Tongue (tissue), 2 donors: ENCODE results near the gene ZBTB39. TPM values are rescaled to one million over a fixed set of nuclear protein-coding genes. Genes with fewer than 3 reads are reported as not detected.
"Not testable (repeated sequence)": the region's sequence is repeated elsewhere in the genome, so short reads cannot be mapped to it uniquely, and the experiment has no call there.

Experiments
- DNase-seq: peaks from one replicate; pipeline ENCODE4 v3.0.0-alpha.2; 2015
- total RNA-seq: library from RNA; depleted of rRNA; stranded (reverse); fragments of >200 nt; gene quantifications from one replicate; pipeline ENCODE4 v1.2.3, GENCODE V29; 2014

ZBTB39 gene
- total RNA-seq: 6.4 TPM

- DNase-seq: peak; percentile 80
Observed at GRCh38 chr12:57005980-57006808, at the start of gene ZBTB39. TSS of gene ZBTB39 (minus strand) at chr12:57006546. CDS start at chr12:57004917, 1,629 bp downstream.

DNA sequence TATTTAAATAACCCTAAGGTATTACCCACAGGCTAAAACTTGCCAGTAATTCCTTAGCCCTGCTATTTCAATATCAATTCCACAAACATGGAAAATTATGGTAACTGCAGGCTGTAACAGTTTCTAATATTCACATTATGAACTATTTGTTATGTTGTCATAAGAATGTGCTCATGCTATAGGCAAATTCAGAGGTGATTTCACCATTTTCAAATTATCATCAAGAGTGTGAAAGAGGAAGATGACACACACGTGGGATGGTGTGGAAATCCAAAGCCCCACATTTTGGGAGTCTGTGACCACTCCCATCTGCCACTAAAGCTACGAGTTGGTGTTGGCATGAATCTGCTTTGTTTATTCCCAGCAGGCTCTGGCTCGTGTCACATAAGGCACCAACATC lies 49.5 kb upstream of the ZBTB39 start:
- DNase-seq: no peak

DNA sequence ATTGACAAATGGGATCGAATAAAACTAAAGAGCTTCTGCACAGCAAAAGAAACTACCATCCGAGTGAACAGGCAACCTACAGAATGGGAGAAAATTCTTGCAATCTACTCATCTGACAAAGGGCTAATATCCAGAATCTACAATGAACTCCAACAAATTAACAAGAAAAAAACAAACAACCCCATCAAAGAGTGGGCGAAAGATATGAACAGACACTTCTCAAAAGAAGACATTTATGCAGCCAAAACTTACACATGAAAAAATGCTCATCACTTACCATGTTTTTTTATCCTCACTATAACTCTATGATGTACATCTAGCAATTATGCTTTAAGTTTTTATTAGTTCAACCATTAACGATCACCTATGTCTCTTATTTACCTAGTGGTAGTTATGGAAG lies 47.6 kb upstream of the ZBTB39 start:
- DNase-seq: not testable (repeated sequence)

- not testable (repeated sequence) for DNase-seq
Observed at GRCh38 chr12:57053146-57053545, 46.8 kb upstream of the ZBTB39 start.

GRCh38 chr12:57051011-57051410 lies 44.7 kb upstream of the ZBTB39 start:
- no peak for DNase-seq

GRCh38 chr12:57049890-57050289 lies 43.5 kb upstream of the ZBTB39 start, which contains the start of gene MYO1A:
TSS of gene MYO1A (minus strand) at chr12:57050129. CDS start at chr12:57048323, 1,806 bp downstream.
- DNase-seq: no peak

GRCh38 chr12:57049119-57049446 lies 42.7 kb upstream of the ZBTB39 start:
- no peak for DNase-seq

GRCh38 chr12:57048423-57049118 lies 42.2 kb upstream of the ZBTB39 start:
- no peak for DNase-seq

DNA sequence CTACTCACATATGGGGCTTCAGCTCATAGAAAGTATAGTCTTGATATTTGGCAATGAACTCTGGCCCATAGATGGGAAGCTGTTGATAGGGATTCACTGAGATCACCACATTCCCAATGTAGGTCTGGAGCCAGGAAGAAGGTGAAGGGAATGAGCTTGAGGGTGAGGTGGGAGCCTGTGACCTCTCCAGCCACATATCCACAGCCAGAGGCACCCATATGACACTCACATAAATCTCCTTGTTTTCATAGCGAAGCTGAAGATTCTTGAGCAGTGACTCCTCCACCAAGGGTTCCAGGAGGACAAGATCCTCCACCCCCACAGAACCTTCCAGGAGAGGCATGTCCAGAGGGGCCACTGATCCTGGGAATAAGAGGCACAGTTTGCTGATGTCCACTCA lies 41.6 kb upstream of the ZBTB39 start:
- DNase-seq: no peak

DNA sequence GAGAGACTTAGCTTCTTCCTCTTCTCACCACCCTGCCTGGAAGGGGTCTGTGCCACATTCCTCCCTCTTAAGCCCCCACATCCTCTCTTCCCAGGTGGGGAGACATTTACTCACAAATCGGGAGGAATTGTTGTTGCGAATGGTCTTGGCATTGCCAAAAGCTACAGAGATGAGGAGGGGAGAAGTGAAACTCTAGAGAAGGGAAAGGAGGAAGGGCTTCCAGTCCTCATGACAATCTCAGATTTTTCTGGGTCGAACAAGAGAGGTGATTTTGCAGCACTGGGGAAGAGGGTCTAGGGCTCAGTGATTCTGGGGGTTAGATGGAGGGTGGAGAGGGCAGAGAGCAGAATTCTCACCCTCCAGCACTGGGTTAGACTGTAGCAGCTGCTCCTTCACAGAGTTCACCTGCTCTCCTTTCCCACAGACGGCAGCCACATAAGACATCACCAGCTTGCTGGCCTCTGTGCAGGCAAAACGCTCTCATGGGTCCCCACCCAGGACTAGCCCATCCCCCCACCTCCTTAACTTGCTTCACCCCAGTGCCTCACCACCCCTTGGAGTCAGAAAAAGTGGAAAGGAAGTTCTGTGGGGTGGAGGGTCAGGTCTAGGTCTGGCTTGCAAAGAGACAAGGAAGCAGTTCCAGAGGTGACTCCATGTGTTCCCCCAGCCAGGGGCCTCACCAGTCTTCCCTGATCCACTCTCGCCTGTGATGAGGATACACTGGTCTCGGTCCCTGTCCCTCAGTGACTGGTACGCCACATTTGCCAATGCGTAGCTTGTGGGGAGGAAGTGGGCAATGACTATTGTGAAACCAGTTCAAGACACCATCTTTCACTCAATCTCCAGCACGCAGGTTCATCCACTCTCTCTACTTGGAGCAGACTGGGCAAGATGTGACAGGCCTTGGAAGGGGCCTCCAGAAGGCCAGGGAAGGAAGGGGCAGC lies 40.9 kb upstream of the ZBTB39 start:
- DNase-seq: no peak

DNA sequence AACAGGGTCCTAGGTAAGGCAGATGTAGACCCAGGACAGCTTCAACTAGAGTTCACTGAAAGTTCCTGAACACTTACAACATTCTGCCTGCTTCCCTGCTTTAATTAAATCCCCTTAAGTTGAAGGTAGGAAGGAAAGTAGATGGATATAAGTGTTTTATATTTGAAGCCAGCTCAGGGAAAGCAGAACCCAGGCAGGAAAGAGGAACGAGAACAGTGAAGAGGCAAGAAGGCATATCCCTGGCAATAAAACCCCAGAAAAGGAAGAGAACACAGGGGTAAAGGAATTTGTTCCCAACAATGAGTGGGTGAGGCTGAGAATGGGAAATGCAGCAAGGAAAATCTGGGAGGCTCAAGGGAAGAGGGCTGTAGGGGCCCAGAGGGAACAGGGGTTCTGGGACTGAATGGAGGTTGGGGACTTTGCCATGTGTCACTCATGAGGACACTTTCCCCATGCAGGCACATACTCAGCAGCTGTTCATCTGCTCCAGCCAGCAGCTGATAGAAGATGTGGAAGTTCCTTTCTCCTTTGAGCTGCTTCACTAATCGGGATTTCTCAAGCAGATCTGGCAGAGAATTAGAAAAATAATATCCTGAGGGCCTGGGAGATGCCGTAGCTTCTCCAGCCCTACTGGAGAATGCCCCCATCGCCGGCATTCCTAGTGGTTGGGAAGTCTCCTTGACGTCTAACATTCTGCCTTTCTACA lies 39.9 kb upstream of the ZBTB39 start:
- peak; percentile 79 for DNase-seq

DNA sequence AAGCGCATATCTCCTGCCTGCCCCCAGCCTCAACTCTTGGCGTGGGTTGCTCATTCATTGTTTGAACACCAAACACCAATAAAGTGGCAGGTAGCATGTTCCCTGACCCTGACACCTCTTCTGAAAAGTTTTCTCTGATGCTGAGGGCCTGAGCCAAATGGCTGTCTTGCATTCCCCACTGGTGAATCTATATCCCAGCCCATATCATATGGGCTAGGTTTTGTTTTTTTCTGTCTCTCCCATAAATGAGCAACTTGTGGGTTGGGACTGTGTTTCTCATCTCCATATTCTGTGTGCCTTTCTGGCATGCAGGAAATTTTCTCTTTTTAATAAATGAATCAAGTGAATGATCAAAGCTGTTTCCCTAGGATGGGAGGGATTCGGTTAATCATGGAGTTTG lies 38.5 kb upstream of the ZBTB39 start:
- DNase-seq: no peak

DNA sequence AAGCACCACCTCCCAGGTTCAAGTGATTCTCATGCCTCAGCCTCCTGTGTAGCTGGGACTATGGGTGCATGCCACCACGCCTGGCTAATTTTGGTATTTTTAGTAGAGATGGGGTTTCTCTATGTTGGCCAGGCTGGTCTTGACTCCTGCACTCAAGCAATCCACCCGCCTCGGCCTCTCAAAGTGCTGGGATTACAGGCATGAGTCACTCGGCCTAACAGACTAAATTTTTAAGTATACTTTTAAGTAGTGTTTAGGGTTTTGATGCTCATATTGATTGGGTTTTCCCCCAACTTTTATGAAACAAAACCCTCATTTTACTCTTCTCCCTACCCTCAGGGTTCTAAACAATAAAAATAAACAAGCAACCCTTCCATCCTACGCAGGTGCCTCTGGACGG lies 38.1 kb upstream of the ZBTB39 start:
- DNase-seq: no peak

- no peak for DNase-seq
Observed at GRCh38 chr12:57042695-57043094, 36.3 kb upstream of the ZBTB39 start.

DNA sequence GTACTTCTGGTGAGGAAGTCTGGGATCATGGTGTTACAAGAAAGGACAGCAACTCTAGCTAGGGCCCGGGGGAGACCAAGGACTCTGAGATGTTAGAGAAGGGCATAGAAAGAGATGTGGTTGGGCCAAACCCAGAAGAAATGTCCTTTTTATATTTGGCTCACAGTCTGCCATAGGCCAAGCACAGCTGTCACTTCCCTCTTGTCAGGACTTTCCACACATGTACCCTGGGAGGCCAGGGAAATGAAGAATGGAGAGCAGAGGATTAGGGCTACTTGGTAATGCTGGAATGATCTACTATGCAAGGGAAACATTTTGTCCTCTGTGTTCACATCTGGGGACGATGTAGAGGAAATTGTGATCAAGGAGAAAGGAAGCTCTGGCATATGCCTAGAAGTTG lies 34.4 kb upstream of the ZBTB39 start:
- peak; percentile 37 for DNase-seq

- DNase-seq: no peak
Observed at GRCh38 chr12:57040211-57040610, 33.9 kb upstream of the ZBTB39 start.

DNA sequence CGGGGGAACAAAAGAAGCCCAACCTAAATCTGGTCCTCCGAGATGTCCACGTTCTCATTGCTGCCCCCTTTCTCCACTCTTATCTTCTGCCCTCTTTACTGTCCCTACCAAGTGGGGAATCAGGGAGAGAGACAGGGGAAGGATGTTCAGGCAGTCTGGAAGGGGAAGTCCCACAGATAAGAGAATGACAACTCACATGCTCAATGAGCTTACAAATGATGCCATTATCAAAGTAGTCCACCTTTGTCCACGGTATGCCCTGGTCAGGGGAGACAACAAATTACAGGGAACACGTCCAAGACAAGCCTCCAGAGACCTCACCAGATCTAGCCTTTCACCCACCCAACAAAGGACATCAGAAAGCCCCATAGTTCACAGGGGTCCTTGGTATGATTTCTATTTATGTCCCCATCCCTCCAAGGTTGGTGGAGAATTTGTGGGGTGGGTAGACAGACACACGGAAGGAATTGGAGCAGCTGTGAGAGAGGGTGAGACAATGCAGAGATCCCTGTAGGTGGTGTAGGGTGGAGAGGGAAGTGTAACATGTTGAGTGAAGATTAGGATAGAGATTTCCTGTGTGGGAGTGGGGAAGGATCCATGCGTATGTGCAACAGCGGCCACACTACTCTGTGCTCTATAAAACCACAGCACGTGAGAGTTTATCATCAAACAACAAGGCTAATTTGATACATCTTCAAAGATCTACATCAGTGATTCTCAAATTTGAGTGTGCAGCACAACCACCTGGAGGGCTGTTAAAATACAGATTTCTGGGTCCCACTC lies 32.9 kb upstream of the ZBTB39 start:
- DNase-seq: no peak

GRCh38 chr12:57037264-57037663 lies 30.9 kb upstream of the ZBTB39 start:
- no peak for DNase-seq

- no peak for DNase-seq
Observed at GRCh38 chr12:57033431-57033830, 27.1 kb upstream of the ZBTB39 start.

DNA sequence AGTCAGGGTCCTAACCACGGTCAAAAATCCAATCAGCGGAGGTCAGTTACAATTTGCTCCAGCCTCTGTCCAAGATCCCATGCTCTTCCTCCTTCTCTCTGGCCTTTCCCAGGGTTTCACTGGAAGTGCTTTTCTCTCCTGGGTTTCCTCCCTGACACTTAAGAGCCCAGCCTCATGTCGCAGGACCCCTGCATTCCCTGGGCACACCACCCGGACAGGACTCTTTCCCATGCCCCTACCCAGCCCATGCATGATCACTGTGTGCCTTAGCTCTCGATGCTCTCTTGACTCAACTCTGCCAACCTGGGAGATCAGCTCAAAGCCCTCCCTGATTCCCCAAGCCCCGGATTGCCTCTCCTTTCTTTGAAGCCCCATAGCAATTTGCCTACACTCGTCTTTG lies 25.4 kb upstream of the ZBTB39 start:
- no peak for DNase-seq

GRCh38 chr12:57031138-57031725 lies 24.9 kb upstream of the ZBTB39 start:
- DNase-seq: peak; percentile 61
